IMR-90 (cell line): ENCODE measurements around the gene PIGBOS1. TPM values are rescaled to one million over a fixed set of nuclear protein-coding genes. Genes with fewer than 3 reads are reported as not detected.

Source experiments
- ATAC-seq: fragments of 200-7000 bp; cut with Tn5 transposase; 2 replicates; pipeline ENCODE4 v1.9.1; 2020; ENCODE audit warnings: low read depth, mild to moderate bottlenecking, moderate library complexity
- BruUV-seq: library from RNA; stranded (reverse); fragments of 400-500 nt; replicated peaks from 2 replicates; lab custom pipeline; 2021; lab: Mats Ljungman, UMichigan
- CTCF ChIA-PET: fragments of 300-600 bp; formaldehyde crosslinking; extraction: SDS; loops from one replicate; lab custom pipeline; 2021; ENCODE audit warnings: antibody characterized with exemption; lab: Yijun Ruan, JAX
- POLR2A ChIA-PET: fragments of 300-600 bp; sonication (Branson Sonifier 250); formaldehyde crosslinking; loops from one replicate; lab custom pipeline; 2022; ENCODE audit warnings: antibody characterized with exemption; ENCODE audit not compliant: unreplicated experiment; lab: Charles Lee
- DNase-seq: peaks from one replicate; pipeline ENCODE4 v3.0.0; 2013
- H2AFZ ChIP-seq: replicated peaks from 2 replicates; pipeline ENCODE3; 2013; ENCODE audit warnings: low read length, mild to moderate bottlenecking; ENCODE audit not compliant: poor library complexity
- H2AK5ac ChIP-seq: 2 replicates; pipeline ENCODE4 v1.6.1; 2013; ENCODE audit warnings: low read depth, low read length, inconsistent platforms
- H2AK9ac ChIP-seq: replicated peaks from 2 replicates; pipeline ENCODE3; 2013; ENCODE audit warnings: mild to moderate bottlenecking, low read depth, low read length, moderate library complexity; ENCODE audit not compliant: poor library complexity
- H2BK120ac ChIP-seq: 2 replicates; pipeline ENCODE4 v1.6.1; 2013; ENCODE audit warnings: low read depth, low read length, inconsistent platforms
- H2BK15ac ChIP-seq: 3 replicates; pipeline ENCODE4 v1.6.1; 2013; ENCODE audit warnings: low read depth, low read length, inconsistent platforms
- H2BK20ac ChIP-seq: 2 replicates; pipeline ENCODE4 v1.6.1; 2013; ENCODE audit warnings: low read depth, mild to moderate bottlenecking, inconsistent platforms, low read length, moderate library complexity
- H2BK5ac ChIP-seq: 2 replicates; pipeline ENCODE4 v1.6.1; 2013; ENCODE audit warnings: mild to moderate bottlenecking, low read depth, low read length, inconsistent platforms; ENCODE audit not compliant: poor library complexity, severe bottlenecking
- H3K14ac ChIP-seq: replicated peaks from 2 replicates; pipeline ENCODE4 v1.6.1; 2013; ENCODE audit warnings: low read depth, low read length, inconsistent platforms
- H3K18ac ChIP-seq: 2 replicates; pipeline ENCODE4 v1.6.1; 2013; ENCODE audit warnings: low read depth, low read length, control low read depth
- H3K23ac ChIP-seq: 2 replicates; pipeline ENCODE4 v1.6.1; 2013; ENCODE audit warnings: low read depth, low read length, inconsistent platforms
- H3K27ac ChIP-seq: 2 replicates; pipeline ENCODE4 v1.5.1; 2013; ENCODE audit warnings: mild to moderate bottlenecking, control low read depth, low read length; ENCODE audit not compliant: insufficient read depth
- H3K27me3 ChIP-seq: 2 replicates; pipeline ENCODE4 v1.6.1; 2013; ENCODE audit warnings: low read length; ENCODE audit not compliant: control insufficient read depth, insufficient read depth
- H3K36me3 ChIP-seq: 2 replicates; pipeline ENCODE4 v1.6.1; 2013; ENCODE audit warnings: low read length, mixed read lengths; ENCODE audit not compliant: control insufficient read depth, insufficient read depth
- H3K4ac ChIP-seq: 2 replicates; pipeline ENCODE4 v1.6.1; 2013; ENCODE audit warnings: low read depth, low read length, inconsistent platforms
- H3K4me1 ChIP-seq: 2 replicates; pipeline ENCODE4 v1.6.1; 2013; ENCODE audit warnings: low read length, mixed read lengths; ENCODE audit not compliant: control insufficient read depth, insufficient read depth
- H3K4me2 ChIP-seq: 2 replicates; pipeline ENCODE4 v1.6.1; 2013; ENCODE audit warnings: low read depth, mild to moderate bottlenecking, control low read depth, low read length, moderate library complexity
- H3K4me3 ChIP-seq: 2 replicates; pipeline ENCODE4 v1.5.1; 2013; ENCODE audit warnings: low read depth, mild to moderate bottlenecking, control low read depth, low read length, moderate library complexity; ENCODE audit not compliant: insufficient read depth
- H3K56ac ChIP-seq: 2 replicates; pipeline ENCODE4 v1.6.1; 2013; ENCODE audit warnings: low read length, inconsistent platforms; ENCODE audit not compliant: insufficient read depth; ENCODE audit errors: extremely low read depth
- H3K79me1 ChIP-seq, 2 experiments: 2 replicates each; pipeline ENCODE4 v1.6.1; 2013; ENCODE audit warnings: low read length in 2 of 2, inconsistent platforms in 1 of 2, low read depth in 1 of 2
- H3K9ac ChIP-seq: 2 replicates; pipeline ENCODE4 v1.6.1; 2013; ENCODE audit warnings: low read depth, low read length, control low read depth
- H3K9me1 ChIP-seq: 2 replicates; pipeline ENCODE4 v1.6.1; 2013; ENCODE audit warnings: low read length, inconsistent platforms; ENCODE audit not compliant: insufficient read depth
- H3K9me3 ChIP-seq: 2 replicates; pipeline ENCODE4 v1.6.1; 2013; ENCODE audit warnings: low read length; ENCODE audit not compliant: control insufficient read depth, insufficient read depth
- H4K20me1 ChIP-seq: 2 replicates; pipeline ENCODE4 v1.6.1; 2013; ENCODE audit warnings: low read length, inconsistent platforms; ENCODE audit not compliant: insufficient read depth
- H4K5ac ChIP-seq: 2 replicates; pipeline ENCODE4 v1.6.1; 2013; ENCODE audit warnings: mild to moderate bottlenecking, low read depth, low read length, control low read depth
- H4K8ac ChIP-seq, 2 experiments: 2 replicates each; pipeline ENCODE4 v1.6.1; 2013; ENCODE audit warnings: low read depth in 2 of 2, low read length in 2 of 2, control low read depth in 1 of 2, inconsistent platforms in 1 of 2
- H4K91ac ChIP-seq: 2 replicates; pipeline ENCODE4 v1.6.1; 2013; ENCODE audit warnings: low read depth, low read length, inconsistent platforms; ENCODE audit not compliant: insufficient read depth
- BHLHE40 ChIP-seq: fragments of 150-350 bp; IDR thresholded peaks from 2 replicates; pipeline ENCODE4 v1.6.1; 2016; ENCODE audit warnings: mild to moderate bottlenecking, low read depth, low read length
- CEBPB ChIP-seq: IDR thresholded peaks from 2 replicates; pipeline ENCODE4 v1.6.1; 2012; ENCODE audit warnings: low read depth, low read length, improper control_type of control experiment
- CHD1 ChIP-seq: IDR thresholded peaks from 2 replicates; pipeline ENCODE4 v1.6.1; 2012; ENCODE audit warnings: low read depth, low read length, improper control_type of control experiment
- CTCF ChIP-seq: conservative IDR thresholded peaks from 2 replicates; pipeline ENCODE4 v1.5.1; 2012; ENCODE audit warnings: mild to moderate bottlenecking, low read depth, low read length, improper control_type of control experiment
- FOS ChIP-seq: fragments of 150-350 bp; IDR thresholded peaks from 2 replicates; pipeline ENCODE4 v1.6.1; 2016; ENCODE audit warnings: low read depth, low read length
- MAFK ChIP-seq: IDR thresholded peaks from 2 replicates; pipeline ENCODE4 v1.6.1; 2012; ENCODE audit warnings: low read depth, low read length, improper control_type of control experiment
- MAZ ChIP-seq: IDR thresholded peaks from 2 replicates; pipeline ENCODE4 v1.6.1; 2012; ENCODE audit warnings: low read depth, mild to moderate bottlenecking, low read length, improper control_type of control experiment, moderate library complexity, borderline replicate concordance
- MXI1 ChIP-seq: IDR thresholded peaks from 2 replicates; pipeline ENCODE4 v1.6.1; 2012; ENCODE audit warnings: low read depth, mild to moderate bottlenecking, low read length, moderate library complexity, borderline replicate concordance
- NFE2L2 ChIP-seq: fragments of 150-350 bp; IDR thresholded peaks from 2 replicates; pipeline ENCODE4 v1.6.1; 2016; ENCODE audit warnings: low read depth, mild to moderate bottlenecking, low read length
- POLR2A ChIP-seq: IDR thresholded peaks from 2 replicates; pipeline ENCODE4 v1.6.1; 2012; ENCODE audit warnings: mild to moderate bottlenecking, low read depth, low read length
- RAD21 ChIP-seq: IDR thresholded peaks from 2 replicates; pipeline ENCODE4 v1.6.1; 2012; ENCODE audit warnings: low read length, improper control_type of control experiment
- RCOR1 ChIP-seq: IDR thresholded peaks from 2 replicates; pipeline ENCODE4 v1.6.1; 2012; ENCODE audit warnings: mild to moderate bottlenecking, low read length, improper control_type of control experiment; ENCODE audit not compliant: insufficient replicate concordance
- RFX5 ChIP-seq: IDR thresholded peaks from 2 replicates; pipeline ENCODE4 v1.8.0; 2012; ENCODE audit warnings: low read depth, mild to moderate bottlenecking, low read length, moderate library complexity
- SMC3 ChIP-seq: fragments of 150-350 bp; IDR thresholded peaks from 2 replicates; pipeline ENCODE4 v1.6.1; 2016; ENCODE audit warnings: low read depth, mild to moderate bottlenecking, antibody characterized with exemption, low read length, moderate library complexity
- USF2 ChIP-seq: fragments of 150-350 bp; IDR thresholded peaks from 2 replicates; pipeline ENCODE4 v1.6.1; 2017; ENCODE audit warnings: mild to moderate bottlenecking, antibody characterized with exemption, low read length, low read depth
- WGBS, 2 experiments: methylation state at CpG; one replicate each; pipeline versions ENCODE4 v1.1.5 to v1.1.7; 2013; ENCODE audit warnings: missing lambda C conversion rate in 2 of 2; ENCODE audit not compliant: insufficient read length in 1 of 2; ENCODE audit errors: extremely low coverage in 2 of 2; 5-methylcytosine and 5-hydroxymethylcytosine counted together
- dilution Hi-C: fragments of 300-500 bp; cut with HindIII; formaldehyde crosslinking; loops from one replicate; pipeline ENCODE4 v1.14.3; 2018; ENCODE audit warnings: low sequenced_read_pairs; ENCODE audit not compliant: unreplicated experiment
- in situ Hi-C: fragments of 300-500 bp; cut with MboI; formaldehyde crosslinking; loops from 3 replicates; pipeline ENCODE4 v1.14.3; 2019; ENCODE audit warnings: low sequenced_read_pairs, inconsistent platforms, mixed read lengths
- intact Hi-C: fragments of 100-400 bp; cut with micrococcal nuclease; formaldehyde crosslinking; loops from 2 replicates; pipeline ENCODE4 v1.10.0; 2022
- polyA plus RNA-seq, 3 experiments: library from polyadenylated mRNA; depleted of rRNA; stranded (reverse); fragments of >200 nt; gene quantifications; 2 replicates each; pipeline ENCODE4 v1.2.3, GENCODE V29; 2012; ENCODE audit warnings: low replicate concordance in 1 of 3
- total RNA-seq: library from RNA; depleted of rRNA; stranded (reverse); fragments of >200 nt; gene quantifications from 2 replicates; pipeline ENCODE4 v1.2.3, GENCODE V29; 2012
- TF ChIP-seq, protein P1 (sequence below): fragments of 150-350 bp; IDR thresholded peaks from 2 replicates; pipeline ENCODE4 v1.6.1; 2016; ENCODE audit warnings: low read depth, mild to moderate bottlenecking, low read length, moderate library complexity, borderline replicate concordance

Gene PIGBOS1
- total and polyA plus RNA-seq, 2 of the 4 experiments (the other 2 are of a cell fraction) = 11.7 to 12.7 TPM

- Histone ChIP-seq H4K8ac (no peak overlapping the region), H4K5ac (no peak overlapping the region), H3K23ac (no peak overlapping the region), H4K91ac (no peak overlapping the region), H4K20me1 (peaks cover 16% of the 10 kb centered on the region; the same call in 1 of the 2 replicates), H3K9me1 (peaks cover 22% of the 10 kb centered on the region), H2AK5ac (peak overlapping the region; percentile 5; the same call in 1 of the 2 replicates), H2BK120ac (no peak overlapping the region), H3K56ac (no peak overlapping the region), H3K4me2 (no peak overlapping the region), H3K9me3 (no peaks in the 10 kb centered on the region), H2BK5ac (no peak overlapping the region), H3K36me3 (no peaks in the 10 kb centered on the region), H3K4me3 (no peak overlapping the region), H2AK9ac (no peak overlapping the region), H3K27me3 (no peaks in the 10 kb centered on the region), H3K79me1 (peaks cover 17 to 46% of the 10 kb centered on the region in 2 experiments), H2AFZ (no peak overlapping the region), H2BK20ac (peak overlapping the region; percentile 23; the same call in 1 of the 2 replicates), H3K18ac (no peak overlapping the region), H3K14ac (no peak overlapping the region), H3K4ac (no peak overlapping the region), H3K27ac (no peak overlapping the region), H3K4me1 (peaks cover 13% of the 10 kb centered on the region), H2BK15ac (no peak overlapping the region), H3K9ac (no peak overlapping the region)
- POLR2A ChIA-PET = no interaction called here
- in situ Hi-C loops (no loop called here), dilution Hi-C loops (no loop called here), intact Hi-C loops (no loop called here)
- no CpG with 5 or more reads among the region's 2 CpGs for WGBS, 2 experiments
- no TSS peak for BruUV-seq
- TF ChIP-seq SMC3 (no peak), FOS (no peak), MXI1 (no peak), POLR2A (no peak), MAFK (no peak), CTCF (no peak), CHD1 (no peak), USF2 (no peak), BHLHE40 (no peak), NFE2L2 (no peak), RAD21 (no peak), RCOR1 (no peak), RFX5 (no peak), CEBPB (no peak), MAZ (no peak)
- TF ChIP-seq, protein P1, sequence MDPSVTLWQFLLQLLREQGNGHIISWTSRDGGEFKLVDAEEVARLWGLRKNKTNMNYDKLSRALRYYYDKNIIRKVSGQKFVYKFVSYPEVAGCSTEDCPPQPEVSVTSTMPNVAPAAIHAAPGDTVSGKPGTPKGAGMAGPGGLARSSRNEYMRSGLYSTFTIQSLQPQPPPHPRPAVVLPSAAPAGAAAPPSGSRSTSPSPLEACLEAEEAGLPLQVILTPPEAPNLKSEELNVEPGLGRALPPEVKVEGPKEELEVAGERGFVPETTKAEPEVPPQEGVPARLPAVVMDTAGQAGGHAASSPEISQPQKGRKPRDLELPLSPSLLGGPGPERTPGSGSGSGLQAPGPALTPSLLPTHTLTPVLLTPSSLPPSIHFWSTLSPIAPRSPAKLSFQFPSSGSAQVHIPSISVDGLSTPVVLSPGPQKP = no peak
- CTCF ChIA-PET = no interaction called here
- ATAC-seq (no peak), DNase-seq (no peak)
Observed at GRCh38 chr15:55279100-55279745, 39.7 kb downstream of the PIGBOS1 start.
